ENCODE data around the gene ZNF273.

The ZNF273 gene

DNA sequence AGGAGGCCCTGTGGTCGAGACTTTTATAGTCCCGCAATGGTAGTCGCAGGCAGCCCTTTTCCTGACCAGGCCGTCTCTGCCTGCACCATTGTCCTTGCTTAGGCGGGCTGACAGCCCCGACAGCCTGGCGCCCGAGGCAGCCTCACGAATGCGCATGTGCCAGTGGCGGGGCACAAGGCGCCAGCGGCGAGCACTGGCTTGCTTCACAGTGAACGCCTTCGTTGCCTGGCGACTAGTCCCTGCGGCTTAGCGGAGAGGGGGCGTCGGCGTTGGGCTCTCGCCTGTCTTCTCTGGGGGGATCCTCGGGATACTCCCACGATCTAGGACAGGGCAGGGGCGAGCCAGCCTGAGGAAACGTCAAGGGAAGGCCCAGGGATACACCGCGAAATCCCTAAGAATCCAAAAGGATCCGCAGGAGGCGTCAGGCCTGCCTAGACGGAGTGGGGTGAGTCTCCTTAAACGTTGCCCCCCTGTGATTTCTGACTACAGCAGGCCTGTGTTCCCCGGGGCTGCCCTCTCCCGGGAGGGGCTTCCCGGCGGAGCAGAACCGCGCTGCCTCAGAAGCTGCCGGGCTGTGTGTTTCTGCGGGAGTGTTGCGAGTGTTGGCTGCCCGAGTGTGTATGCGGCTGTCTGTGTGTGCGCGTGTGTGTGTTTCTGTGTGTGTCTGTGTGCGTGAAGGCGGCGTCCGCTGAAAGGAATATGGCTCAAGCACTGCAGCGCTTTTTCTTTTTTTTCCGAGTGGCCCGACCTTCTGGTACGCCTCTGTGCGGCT, 20.5 kb upstream of the ZNF273 start:
- DNase-seq (ENCODE audit: extremely low read depth, insufficient read length) = no peak
- H3K36me3 ChIP-seq (ENCODE audit: control insufficient read depth, insufficient read depth, low read length) = no peaks in the 10 kb centered on the region
- H3K27me3 ChIP-seq (replicated peaks; ENCODE audit: control insufficient read depth, insufficient read depth, low read length) = no peaks in the 10 kb centered on the region; the same call in 1 of the 2 replicates
- TF ChIP-seq, protein P1, sequence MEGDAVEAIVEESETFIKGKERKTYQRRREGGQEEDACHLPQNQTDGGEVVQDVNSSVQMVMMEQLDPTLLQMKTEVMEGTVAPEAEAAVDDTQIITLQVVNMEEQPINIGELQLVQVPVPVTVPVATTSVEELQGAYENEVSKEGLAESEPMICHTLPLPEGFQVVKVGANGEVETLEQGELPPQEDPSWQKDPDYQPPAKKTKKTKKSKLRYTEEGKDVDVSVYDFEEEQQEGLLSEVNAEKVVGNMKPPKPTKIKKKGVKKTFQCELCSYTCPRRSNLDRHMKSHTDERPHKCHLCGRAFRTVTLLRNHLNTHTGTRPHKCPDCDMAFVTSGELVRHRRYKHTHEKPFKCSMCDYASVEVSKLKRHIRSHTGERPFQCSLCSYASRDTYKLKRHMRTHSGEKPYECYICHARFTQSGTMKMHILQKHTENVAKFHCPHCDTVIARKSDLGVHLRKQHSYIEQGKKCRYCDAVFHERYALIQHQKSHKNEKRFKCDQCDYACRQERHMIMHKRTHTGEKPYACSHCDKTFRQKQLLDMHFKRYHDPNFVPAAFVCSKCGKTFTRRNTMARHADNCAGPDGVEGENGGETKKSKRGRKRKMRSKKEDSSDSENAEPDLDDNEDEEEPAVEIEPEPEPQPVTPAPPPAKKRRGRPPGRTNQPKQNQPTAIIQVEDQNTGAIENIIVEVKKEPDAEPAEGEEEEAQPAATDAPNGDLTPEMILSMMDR (IDR thresholded peaks at IDR 0.05; ENCODE audit: insufficient read depth, low read length, poor library complexity, severe bottlenecking) = no peak
- no peak overlapping the region for H3K4me3 ChIP-seq (replicated peaks; ENCODE audit: low read depth, low read length)

DNA sequence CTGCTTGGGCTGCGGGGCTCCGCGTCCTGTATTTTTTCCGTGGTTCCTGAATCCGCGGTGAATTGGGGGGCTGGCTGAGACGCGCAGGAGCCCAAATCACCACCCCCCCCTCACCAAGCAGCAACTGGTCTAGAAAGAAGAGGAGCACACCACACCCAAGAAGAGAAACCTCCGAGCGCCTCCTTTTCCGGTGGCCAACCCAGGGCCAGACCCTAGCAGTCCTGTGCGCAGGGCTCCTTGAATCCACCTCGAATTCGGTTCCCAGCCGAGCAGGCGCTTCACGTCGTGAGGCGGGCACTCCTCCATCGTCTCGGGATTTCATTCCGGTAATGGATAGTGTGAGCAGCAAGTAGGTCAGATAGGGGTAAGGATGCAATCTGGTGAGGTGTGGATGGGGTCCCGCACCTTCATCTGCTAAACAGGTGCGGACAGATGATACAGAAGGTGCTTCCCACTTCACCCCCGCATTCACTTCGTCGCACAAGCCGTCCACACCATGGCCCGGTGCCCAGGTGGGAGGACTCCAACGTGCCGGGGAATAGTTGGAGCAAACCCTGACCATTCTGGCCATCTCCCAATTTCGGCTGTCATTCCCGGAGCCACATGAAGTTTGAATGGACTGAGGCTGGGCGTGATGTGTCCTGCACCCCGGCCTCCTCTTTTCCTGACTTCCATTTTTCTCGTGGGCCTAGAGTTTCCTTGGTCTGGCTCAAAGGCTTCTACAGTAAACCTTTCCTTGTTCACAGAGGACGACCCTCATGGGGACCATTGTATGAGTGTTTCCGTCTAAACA, 19.8 kb upstream of the ZNF273 start:
- TF ChIP-seq, protein P1 (IDR thresholded peaks at IDR 0.05; ENCODE audit: insufficient read depth, low read length, poor library complexity, severe bottlenecking) = no peak
- Histone ChIP-seq H3K36me3 (ENCODE audit: control insufficient read depth, insufficient read depth, low read length) (no peaks in the 10 kb centered on the region), H3K4me3 (replicated peaks; ENCODE audit: low read depth, low read length) (no peak overlapping the region), H3K27me3 (replicated peaks; ENCODE audit: control insufficient read depth, insufficient read depth, low read length) (no peaks in the 10 kb centered on the region; the same call in 1 of the 2 replicates)
- no peak for DNase-seq (ENCODE audit: extremely low read depth, insufficient read length)

DNA sequence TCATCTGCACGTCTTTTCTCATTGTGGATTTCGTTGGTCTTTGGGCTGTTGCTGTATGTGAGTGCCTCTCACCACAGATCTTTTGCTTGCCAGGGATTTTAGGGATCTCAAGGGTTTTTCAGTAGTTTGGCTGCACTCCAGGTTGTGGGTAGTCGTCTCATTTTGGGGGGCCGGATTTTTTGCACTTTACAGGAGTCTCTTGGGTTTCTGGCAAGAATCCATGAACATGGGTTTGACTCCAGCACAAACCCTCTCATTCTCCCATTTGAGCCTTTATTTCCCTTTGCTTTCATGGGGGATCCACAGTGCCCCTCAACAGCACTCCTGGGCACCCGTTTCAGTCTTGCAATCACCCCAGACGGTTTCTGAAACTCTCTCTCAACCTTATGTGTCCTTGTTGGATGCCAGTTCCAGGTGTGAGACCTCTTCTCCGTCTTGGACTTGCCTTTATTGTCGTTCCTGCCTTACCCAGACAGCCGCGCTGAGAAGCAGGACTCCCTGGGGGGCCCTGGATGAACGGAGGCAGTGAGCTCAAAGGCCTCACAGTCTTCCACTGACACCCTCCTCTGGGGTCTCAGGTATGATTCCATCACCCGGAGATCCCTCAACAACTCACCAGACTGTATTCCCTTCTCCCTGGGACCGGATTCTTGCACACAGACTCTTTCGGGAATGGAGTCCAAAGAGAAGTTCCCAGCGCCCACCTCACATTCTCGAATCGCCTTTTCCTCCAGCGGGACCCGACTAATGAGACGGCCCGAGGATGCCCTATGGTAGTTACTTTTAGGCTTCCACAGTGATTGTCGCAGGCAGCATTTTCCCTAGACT, 18.8 kb upstream of the ZNF273 start:
- H3K4me3 ChIP-seq (replicated peaks; ENCODE audit: low read depth, low read length) = no peak overlapping the region
- no peaks in the 10 kb centered on the region; the same call in 1 of the 2 replicates for H3K27me3 ChIP-seq (replicated peaks; ENCODE audit: control insufficient read depth, insufficient read depth, low read length)
- no peaks in the 10 kb centered on the region for H3K36me3 ChIP-seq (ENCODE audit: control insufficient read depth, insufficient read depth, low read length)
- no peak for DNase-seq (ENCODE audit: extremely low read depth, insufficient read length)
- TF ChIP-seq, protein P1 (IDR thresholded peaks at IDR 0.05; ENCODE audit: insufficient read depth, low read length, poor library complexity, severe bottlenecking) = no peak

DNA sequence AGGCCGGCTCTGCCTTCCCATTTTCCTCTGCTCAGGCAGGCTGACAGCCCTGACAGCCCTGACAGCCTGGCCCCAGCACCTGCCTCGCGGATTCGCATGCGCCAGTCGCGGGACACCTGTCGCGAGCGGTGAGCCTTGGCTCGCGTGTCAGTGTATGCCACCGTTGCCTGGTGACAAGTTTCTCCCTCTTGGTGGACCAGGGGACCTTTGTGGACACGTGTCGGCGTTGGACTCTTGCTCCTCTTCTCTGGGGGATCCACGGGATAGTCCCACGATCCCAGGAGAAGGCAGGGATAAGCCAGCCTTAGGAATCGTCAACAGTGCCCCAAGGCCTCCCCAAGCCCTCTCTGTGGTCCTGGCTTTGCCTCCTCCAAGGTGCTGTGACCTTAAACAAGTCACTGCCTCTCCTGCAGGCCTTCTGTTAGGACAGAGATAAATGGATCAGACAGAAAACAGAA, 18.1 kb upstream of the ZNF273 start:
- Histone ChIP-seq H3K27me3 (replicated peaks; ENCODE audit: control insufficient read depth, insufficient read depth, low read length) (no peaks in the 10 kb centered on the region; the same call in 1 of the 2 replicates), H3K36me3 (ENCODE audit: control insufficient read depth, insufficient read depth, low read length) (no peaks in the 10 kb centered on the region), H3K4me3 (replicated peaks; ENCODE audit: low read depth, low read length) (no peak overlapping the region)
- DNase-seq (ENCODE audit: extremely low read depth, insufficient read length) = no peak
- TF ChIP-seq, protein P1 (IDR thresholded peaks at IDR 0.05; ENCODE audit: insufficient read depth, low read length, poor library complexity, severe bottlenecking) = no peak

DNA sequence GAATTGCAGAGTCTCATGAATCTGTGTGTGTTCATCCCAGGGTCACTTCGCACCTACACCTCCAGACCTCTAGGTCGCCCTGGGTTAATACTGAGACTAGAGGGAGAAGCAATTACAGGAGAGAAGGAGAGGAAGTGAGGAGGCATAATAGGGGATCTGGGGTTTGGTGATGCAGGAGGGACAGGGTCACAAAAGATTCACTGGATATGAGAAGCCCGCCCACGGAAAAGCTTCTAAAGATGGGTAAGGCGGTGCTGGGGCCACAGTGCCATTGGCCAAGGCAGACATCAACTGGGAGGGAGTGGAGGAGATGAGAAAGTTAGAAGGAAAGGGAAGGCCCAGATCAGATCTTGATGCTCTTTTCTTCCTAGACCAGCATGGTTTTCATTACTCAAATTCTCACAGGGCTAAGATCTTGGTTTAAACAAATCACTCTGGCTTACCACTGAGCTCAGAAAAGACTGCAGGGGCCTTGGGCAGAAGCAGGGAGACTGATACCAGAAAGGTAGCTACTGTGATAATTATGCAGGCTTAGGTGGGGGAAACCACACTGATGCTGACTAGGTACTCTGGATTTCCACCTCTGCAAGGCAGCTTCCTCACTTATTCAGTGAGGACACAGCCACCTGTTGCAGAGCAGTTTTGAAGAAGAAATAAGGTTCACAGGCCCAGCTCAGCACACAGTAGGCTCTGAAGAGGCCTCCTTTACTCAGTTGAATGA, 17.4 kb upstream of the ZNF273 start:
- Histone ChIP-seq H3K4me3 (replicated peaks; ENCODE audit: low read depth, low read length) (no peak overlapping the region), H3K36me3 (ENCODE audit: control insufficient read depth, insufficient read depth, low read length) (no peaks in the 10 kb centered on the region), H3K27me3 (replicated peaks; ENCODE audit: control insufficient read depth, insufficient read depth, low read length) (no peaks in the 10 kb centered on the region; the same call in 1 of the 2 replicates)
- no peak for DNase-seq (ENCODE audit: extremely low read depth, insufficient read length)
- TF ChIP-seq, protein P1 (IDR thresholded peaks at IDR 0.05; ENCODE audit: insufficient read depth, low read length, poor library complexity, severe bottlenecking) = no peak

Data from GM06990 (cell line).